GM19467 (cell line): ENCODE data around the gene CNTNAP3B.
"Not testable (repeated sequence)": the region's sequence is repeated elsewhere in the genome, so short reads cannot be mapped to it uniquely, and the experiment has no call there.

Experiments
- ATAC-seq: cut with Tn5 transposase; IDR thresholded peaks from one replicate; pipeline ENCODE4 v1.9.1; 2021; ENCODE audit warnings: mild to moderate bottlenecking, moderate library complexity; ENCODE audit not compliant: unreplicated experiment

Gene CNTNAP3B

GRCh38 chr9:42129073-42129729 is at the start of gene CNTNAP3B:
TSS of gene CNTNAP3B (minus strand) at chr9:42129426. CDS start at chr9:42129094, 332 bp downstream.
- not testable (repeated sequence) for ATAC-seq

DNA sequence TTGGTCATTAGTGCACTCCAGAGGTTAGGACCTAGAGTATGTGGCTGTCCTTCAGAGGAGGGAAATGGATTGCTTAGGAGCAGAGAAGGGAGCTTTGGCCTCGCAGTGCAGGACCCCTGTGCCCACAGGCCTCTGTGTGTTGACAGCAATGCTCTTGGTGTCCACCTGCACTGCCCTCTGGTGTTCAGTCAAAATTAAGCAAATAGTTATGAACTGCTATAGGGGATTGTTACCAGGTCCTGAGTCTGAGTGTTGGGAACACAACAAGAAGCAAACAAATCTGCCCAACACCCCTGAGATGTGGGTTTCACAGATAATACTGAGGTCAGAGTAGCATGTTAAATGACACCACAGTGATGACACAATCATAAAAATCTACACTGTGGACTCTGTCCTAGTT is 31.1 kb upstream of the CNTNAP3B start:
- ATAC-seq, result not testable (repeated sequence)

DNA sequence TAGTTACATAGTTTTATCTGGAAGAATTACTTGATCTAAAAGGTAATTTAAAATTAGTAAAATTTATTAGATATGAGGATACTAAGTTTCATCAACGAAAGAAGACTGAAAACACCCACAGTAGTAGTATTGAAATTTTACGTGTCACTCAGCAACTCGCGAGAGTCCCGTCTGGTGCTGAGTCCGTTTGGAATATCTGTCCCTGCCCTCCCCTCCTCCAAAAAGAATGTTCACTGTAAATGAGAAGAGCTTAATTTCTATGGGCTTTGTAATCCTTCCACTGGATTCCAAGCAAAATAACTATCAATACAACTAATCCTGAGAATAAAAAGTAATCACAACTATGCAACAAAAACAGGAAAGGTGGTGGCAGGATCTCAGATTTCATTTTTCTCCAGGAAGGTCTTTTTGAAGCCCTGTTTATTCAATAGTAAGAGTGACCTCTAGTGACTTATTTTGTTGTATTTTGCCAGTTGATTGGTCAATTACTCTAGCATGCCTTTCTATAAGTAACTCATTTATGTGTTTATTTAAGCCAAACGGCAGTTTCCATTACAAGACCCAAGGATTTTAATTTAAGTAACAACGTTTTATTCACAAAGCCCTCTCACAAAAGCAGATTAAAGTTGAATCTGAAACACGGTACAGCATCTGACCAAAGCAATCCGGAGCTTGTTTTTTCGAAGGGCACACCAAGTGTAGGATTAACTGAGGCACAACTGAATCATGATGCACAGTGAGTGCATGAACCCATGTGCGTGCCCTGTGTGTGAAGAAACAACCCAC is 2.0 kb downstream of the CNTNAP3B start:
- ATAC-seq, result not testable (repeated sequence)

GRCh38 chr9:42121007-42121406 is 8.2 kb downstream of the CNTNAP3B start:
- ATAC-seq, result not testable (repeated sequence)

- ATAC-seq, result not testable (repeated sequence)
Measured at GRCh38 chr9:42095929-42096328, 33.3 kb downstream of the CNTNAP3B start.

GRCh38 chr9:42084559-42084952 is 44.7 kb downstream of the CNTNAP3B start:
- ATAC-seq, result not testable (repeated sequence)

DNA sequence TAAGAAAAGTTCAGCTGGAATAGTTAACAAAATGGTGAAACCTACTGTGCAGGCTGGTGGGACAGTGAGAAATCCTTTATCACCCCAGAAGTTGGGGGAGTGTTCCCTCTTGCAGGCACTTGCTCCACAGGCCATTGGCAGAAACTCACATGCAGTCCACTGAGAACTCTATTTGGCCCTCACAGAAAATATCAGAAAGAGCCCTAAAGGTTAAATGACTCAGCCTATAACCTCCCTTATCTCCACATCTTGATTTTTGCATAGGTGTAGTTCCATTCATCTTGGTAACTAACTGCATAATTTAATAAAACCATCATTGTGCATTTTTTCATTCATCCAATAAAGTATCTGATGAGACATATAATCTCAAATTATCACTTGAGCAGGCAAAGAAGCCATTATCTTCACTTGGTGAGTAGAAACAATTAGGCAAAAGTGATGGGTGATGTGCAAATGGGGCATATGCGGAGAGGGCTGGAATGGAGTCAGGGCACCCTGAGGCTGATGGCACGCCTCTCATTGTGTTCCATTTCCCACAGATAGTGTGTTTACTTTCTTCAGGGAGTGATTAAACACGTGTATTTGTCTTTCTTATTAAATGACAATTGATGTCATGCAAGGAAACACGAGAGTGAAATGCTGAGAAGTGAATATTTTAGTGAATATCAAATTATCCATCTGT is 45.2 kb downstream of the CNTNAP3B start:
- ATAC-seq, result not testable (repeated sequence)

DNA sequence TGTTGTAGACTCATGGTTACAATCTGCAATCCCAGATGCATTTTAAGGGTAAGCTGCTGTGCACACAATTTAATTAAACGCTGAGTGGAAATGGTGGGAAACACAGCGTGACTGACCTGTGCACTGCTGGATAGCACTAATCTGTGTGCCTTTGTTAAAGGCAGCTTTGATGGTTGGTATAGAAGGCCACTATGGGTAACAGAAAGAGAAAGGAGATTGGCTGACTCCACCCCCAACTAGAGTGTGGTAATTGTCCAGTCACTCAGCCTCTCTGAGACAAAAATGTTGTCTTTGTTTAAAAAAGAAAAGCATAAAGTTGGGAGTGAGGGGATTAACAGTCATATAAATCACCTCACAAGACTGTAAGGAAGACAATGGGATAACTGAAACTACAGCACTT is 48.9 kb downstream of the CNTNAP3B start:
- not testable (repeated sequence) for ATAC-seq

- ATAC-seq, result not testable (repeated sequence)
Measured at GRCh38 chr9:42074868-42075267, 54.4 kb downstream of the CNTNAP3B start.

GRCh38 chr9:42071026-42071425 is 58.2 kb downstream of the CNTNAP3B start:
- not testable (repeated sequence) for ATAC-seq

- ATAC-seq, result not testable (repeated sequence)
Measured at GRCh38 chr9:42070035-42070799, 59.0 kb downstream of the CNTNAP3B start.

GRCh38 chr9:42053874-42054273 is 75.4 kb downstream of the CNTNAP3B start:
- ATAC-seq, result not testable (repeated sequence)

DNA sequence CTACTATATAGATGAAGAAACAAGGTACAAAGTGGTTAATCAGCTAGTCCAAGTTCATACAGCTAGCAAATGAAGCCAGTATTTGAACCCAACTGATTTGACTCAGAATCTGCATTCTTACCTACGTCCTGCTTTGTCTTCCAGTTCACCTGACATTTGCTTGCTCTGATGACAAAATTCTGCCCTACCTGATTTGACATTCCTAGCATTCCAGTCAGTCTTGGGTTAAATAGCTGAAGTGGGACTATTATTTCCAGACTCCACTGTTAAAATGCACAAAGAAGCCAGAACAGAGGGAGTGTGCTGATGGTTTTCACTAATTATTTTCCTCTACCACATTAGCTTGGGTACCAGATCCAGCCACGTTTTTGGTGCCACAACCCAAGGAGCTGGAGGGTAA is 78.5 kb downstream of the CNTNAP3B start:
- ATAC-seq, result not testable (repeated sequence)

- ATAC-seq, result not testable (repeated sequence)
Measured at GRCh38 chr9:42044422-42045010, 84.7 kb downstream of the CNTNAP3B start.

GRCh38 chr9:42033541-42033940 is 95.7 kb downstream of the CNTNAP3B start:
- not testable (repeated sequence) for ATAC-seq

- ATAC-seq, result not testable (repeated sequence)
Measured at GRCh38 chr9:42020639-42021038, 108.6 kb downstream of the CNTNAP3B start.

DNA sequence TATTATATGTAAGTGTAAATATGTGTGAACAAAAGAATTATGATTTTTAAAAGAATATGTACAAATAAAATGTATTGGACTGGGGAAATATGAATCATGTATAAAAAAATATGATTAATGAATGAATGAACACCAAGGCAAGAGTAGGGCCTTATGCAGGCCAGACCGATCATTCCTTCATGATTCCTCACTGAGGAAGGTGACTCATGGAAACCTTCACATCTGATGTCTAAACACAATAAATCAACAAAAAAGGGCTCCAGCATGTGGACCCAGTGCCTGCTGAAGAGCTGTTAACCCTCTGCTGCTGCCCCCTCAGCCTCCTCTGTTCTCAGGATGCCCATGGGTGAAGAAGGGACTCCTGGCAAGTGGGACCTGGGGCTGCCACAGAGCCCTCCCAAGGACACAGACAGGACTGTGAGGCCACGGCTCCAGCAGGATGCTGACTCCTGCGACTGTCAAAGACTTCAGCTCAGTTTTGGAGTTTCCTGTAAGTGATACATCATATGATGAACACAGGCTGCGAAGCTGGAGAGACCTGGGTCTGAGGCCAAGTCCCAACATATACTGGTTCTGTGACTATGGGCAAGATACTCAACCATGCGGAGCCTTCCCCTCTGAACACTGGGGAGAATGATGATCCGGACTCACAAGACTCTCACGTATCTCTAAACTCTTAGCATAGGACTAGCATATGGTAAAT is 110.9 kb downstream of the CNTNAP3B start:
- not testable (repeated sequence) for ATAC-seq

- not testable (repeated sequence) for ATAC-seq
Measured at GRCh38 chr9:42014317-42014716, 114.9 kb downstream of the CNTNAP3B start.

DNA sequence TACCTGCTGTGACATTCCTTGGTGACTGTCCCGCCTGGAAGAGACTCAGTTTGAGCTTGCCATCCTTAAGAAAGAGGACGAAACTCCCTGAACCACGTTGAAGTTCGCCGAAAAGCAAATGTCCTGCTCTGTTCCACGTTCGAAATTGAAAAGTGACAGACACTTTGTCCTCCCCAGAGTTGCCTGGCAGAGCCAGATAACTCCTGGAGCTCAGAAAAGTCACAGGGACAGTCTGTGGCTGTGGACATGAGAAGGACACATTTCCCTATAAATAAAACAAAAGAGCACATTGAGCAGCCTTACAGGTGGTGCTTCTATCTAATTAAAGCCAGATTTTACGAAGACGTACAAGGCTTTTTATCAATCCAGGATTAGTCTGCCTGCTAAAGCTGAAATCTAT is 137.6 kb downstream of the CNTNAP3B start:
- not testable (repeated sequence) for ATAC-seq

GRCh38 chr9:41980271-41980670 is 149.0 kb downstream of the CNTNAP3B start:
- not testable (repeated sequence) for ATAC-seq
